GM13976 (cell line): Measurements from ENCODE around the gene C4orf50.

Source experiments
- DNase-seq: peaks from one replicate; pipeline ENCODE4 v3.0.0; 2012; ENCODE audit warnings: low spot score
- CTCF ChIP-seq: IDR thresholded peaks from 2 replicates; pipeline ENCODE4 v1.5.1; 2012; ENCODE audit warnings: borderline replicate concordance, mild to moderate bottlenecking; ENCODE audit not compliant: insufficient read depth; ENCODE audit errors: extremely low read depth, missing control alignments, control extremely low read depth
- in situ Hi-C: fragments of 300-500 bp; cut with MboI; formaldehyde crosslinking; loops from one replicate; pipeline ENCODE4 v1.12.0; 2022; ENCODE audit warnings: low sequenced_read_pairs, mixed read lengths, inconsistent platforms; ENCODE audit not compliant: unreplicated experiment

Gene C4orf50

GRCh38 chr4:6012200-6012599 lies 6.0 kb downstream of the C4orf50 start:
- DNase-seq: no peak
- no peak for TF ChIP-seq CTCF
- in situ Hi-C loops: no loop called here

GRCh38 chr4:6011686-6012085 lies 6.5 kb downstream of the C4orf50 start:
- in situ Hi-C loops: no loop called here
- TF ChIP-seq CTCF: no peak
- DNase-seq: no peak

- in situ Hi-C loops: no loop called here
- no peak for DNase-seq
- TF ChIP-seq CTCF: no peak
Observed at GRCh38 chr4:6011271-6011671, 7.0 kb downstream of the C4orf50 start.

- in situ Hi-C loops: no loop called here
- no peak for DNase-seq
- no peak for TF ChIP-seq CTCF
Observed at GRCh38 chr4:6010789-6011188, 7.4 kb downstream of the C4orf50 start.

GRCh38 chr4:6009452-6009851 lies 8.8 kb downstream of the C4orf50 start:
- DNase-seq: no peak
- in situ Hi-C loops: no loop called here
- no peak for TF ChIP-seq CTCF

- in situ Hi-C loops: no loop called here
- no peak for TF ChIP-seq CTCF
- DNase-seq: no peak
Observed at GRCh38 chr4:6008766-6009385, 9.4 kb downstream of the C4orf50 start.
